NCI-H187 treated with DMSO at 0.1 percent for 48 hours (cell line): ENCODE measurements around the gene DEF6.
"Not testable (repeated sequence)": the region's sequence is repeated elsewhere in the genome, so short reads cannot be mapped to it uniquely, and the experiment has no call there.

Experiments used
- DNase-seq: peaks from one replicate; lab custom pipeline; 2025; lab: John Stamatoyannopoulos, UW

DEF6 gene

GRCh38 chr6:35282472-35282871 is 15.1 kb upstream of the DEF6 start:
- no peak for DNase-seq

GRCh38 chr6:35283361-35283760 is 14.3 kb upstream of the DEF6 start:
- DNase-seq, result no peak

DNA sequence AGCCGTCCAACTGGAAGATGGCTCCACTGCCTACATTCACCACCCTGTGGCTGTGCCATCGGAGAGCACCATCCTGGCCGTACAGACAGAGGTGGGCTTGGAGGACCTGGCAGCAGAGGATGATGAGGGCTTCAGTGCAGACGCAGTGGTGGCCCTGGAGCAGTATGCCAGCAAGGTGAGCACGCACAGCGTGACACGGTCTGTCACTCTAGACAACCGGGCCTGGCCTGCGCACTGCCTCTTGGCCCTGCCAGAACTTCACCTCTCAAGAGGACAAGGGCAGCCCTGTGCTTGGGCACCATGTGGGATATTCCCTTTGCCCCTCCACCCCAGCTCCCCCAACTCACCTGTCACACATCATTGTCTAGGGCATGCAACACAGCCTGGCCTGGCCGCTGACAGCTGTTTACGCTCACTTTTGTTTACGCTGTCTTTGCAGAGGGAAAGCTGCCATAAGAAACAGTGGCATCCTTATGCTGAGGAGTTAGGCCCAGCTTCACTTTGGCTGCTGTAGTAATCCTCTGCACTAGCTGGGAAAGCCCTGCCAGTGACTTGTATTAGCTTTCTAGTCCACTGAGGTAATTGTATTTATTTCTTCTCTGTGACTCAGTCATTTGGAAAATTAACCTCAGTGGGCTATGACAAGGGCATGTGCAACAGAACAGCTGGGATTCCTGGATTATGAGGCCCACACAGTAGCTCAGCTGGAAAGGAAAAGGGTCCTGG is 9.8 kb upstream of the DEF6 start:
- no peak for DNase-seq

DNA sequence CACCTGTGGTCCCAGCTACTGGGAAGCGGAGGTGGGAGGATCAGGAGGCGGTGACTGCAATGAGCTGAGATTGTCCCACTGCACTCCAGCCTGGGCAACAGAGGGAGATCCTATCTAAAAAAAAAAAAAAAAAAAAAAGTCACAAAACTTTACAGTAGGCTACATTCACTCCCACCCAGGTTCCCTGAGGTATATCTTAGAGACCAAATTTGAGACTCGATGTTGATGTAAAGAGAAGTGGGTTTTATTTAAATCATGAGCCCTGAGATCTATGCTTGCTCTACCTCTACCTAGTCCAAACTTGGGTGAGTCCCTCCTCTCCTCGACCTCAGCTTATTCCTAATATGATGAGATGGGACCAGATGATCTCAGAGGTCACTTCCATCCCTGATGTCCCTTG is 8.8 kb upstream of the DEF6 start:
- no peak for DNase-seq

GRCh38 chr6:35291491-35291890 is 6.1 kb upstream of the DEF6 start:
- no peak for DNase-seq

- DNase-seq, result peak; percentile 23
Observed at GRCh38 chr6:35292494-35292893, 5.1 kb upstream of the DEF6 start.

DNA sequence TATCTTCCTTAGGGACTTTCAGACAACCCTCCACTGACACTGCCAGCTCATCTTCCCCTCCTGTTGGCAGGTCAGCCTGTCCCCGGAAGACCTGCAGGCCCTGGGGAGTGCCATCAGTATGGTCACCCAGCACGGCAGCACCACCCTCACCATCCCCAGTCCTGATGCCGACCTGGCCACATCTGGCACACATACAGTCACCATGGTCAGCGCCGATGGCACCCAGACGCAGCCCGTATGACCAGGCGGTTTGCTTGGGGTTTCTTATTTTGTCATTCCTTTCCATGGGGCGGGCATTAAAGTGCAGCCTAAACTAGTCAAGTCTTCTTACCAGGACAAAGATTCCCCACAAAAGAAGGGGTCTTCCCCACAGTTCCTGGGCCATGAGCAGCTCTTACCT is 3.9 kb upstream of the DEF6 start:
- no peak for DNase-seq

GRCh38 chr6:35294308-35294945 is 3.2 kb upstream of the DEF6 start:
- peak; percentile 5 for DNase-seq

- no peak for DNase-seq
Observed at GRCh38 chr6:35295036-35295435, 2.6 kb upstream of the DEF6 start.

- no peak for DNase-seq
Observed at GRCh38 chr6:35295521-35296315, 1.9 kb upstream of the DEF6 start.

- no peak for DNase-seq
Observed at GRCh38 chr6:35296931-35297600, 552 bp upstream of the DEF6 start.

- no peak for DNase-seq
Observed at GRCh38 chr6:35298625-35299140, 1.1 kb downstream of the DEF6 start.

GRCh38 chr6:35299674-35300073 is 2.1 kb downstream of the DEF6 start:
- no peak for DNase-seq

GRCh38 chr6:35300848-35301247 is 3.2 kb downstream of the DEF6 start:
- DNase-seq, result no peak

GRCh38 chr6:35302604-35303241 is 5.1 kb downstream of the DEF6 start:
- no peak for DNase-seq

GRCh38 chr6:35304299-35304698 is 6.7 kb downstream of the DEF6 start:
- no peak for DNase-seq

DNA sequence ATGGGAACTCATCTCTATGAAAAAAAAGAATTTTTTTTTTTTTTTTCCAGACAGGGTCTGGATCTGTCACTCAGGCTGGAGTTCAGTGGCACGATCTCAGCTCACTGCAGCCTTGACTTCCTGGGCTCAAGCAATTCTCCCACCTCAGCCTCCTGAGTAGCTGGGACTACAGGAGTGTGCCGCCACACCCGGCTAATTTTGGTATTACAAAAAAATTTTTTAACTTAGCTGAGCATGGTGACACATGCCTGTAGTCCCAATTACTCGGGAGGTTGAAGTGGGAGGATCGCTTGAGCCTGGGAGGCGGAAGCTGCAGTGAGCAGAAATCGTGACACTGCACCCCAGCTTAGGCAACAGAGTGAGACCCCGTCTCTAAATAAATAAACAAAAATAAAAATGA is 7.5 kb downstream of the DEF6 start:
- no peak for DNase-seq

- DNase-seq, result not testable (repeated sequence)
Observed at GRCh38 chr6:35307138-35307537, 9.5 kb downstream of the DEF6 start.

- not testable (repeated sequence) for DNase-seq
Observed at GRCh38 chr6:35308543-35308942, 10.9 kb downstream of the DEF6 start.

DNA sequence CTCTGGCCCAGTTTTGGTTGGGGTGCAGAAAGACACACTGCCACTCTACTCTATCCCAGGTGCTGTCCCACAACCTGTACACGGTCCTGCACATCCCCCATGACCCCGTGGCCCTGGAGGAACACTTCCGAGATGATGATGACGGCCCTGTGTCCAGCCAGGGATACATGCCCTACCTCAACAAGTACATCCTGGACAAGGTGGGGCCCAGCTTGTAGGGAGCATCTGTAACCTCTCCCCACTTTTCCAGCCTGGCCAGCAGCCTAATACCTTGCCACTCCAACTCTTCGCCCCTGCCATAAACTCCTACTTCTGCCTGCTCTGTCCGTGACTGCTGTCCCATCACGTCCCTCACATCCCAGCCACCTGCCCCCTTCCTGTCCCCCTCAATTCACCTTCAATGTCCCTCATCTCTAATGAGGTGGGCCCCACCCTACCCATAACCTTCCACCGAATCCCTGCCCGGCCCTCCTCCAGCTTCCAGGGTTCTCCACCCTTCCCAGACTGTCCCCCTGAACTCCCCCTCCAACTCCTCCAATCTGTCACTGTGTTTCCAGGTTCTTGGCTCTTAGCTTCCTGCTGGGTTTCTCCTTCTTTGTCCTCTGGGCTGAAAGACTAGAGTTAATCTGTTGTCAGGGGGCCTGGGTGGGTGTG is 12.1 kb downstream of the DEF6 start:
- no peak for DNase-seq

DNA sequence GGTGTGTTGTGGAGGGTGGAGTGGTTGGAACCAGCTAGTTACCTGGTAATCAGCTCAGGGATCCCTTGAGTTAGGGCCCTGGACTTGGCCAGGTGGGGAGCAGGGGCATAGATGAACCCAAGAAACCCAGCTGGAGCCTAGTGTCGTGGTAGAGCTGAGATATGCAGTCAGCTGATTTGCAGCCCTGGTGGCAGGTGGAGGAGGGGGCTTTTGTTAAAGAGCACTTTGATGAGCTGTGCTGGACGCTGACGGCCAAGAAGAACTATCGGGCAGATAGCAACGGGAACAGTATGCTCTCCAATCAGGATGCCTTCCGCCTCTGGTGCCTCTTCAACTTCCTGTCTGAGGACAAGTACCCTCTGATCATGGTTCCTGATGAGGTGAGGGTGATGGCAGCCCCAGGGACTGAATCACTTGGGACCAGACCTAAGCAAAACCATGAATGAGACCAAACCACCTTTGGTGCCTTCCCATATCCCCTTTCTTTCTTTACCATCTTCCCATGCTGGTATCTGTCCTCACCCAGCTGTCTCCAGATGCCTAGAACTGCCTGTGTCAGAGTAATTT is 12.7 kb downstream of the DEF6 start:
- DNase-seq, result no peak
